Caco-2 (cell line): Measurements from ENCODE around the gene TLE5. TPM values are rescaled to one million over a fixed set of nuclear protein-coding genes. Genes with fewer than 3 reads are reported as not detected.

Experiments used
- BruUV-seq: library from RNA; stranded (reverse); fragments of 400-500 nt; replicated peaks from 2 replicates; lab custom pipeline; 2021; lab: Mats Ljungman, UMichigan
- CTCF ChIA-PET: fragments of 300-600 bp; sonication (Branson Sonifier 250); formaldehyde crosslinking; loops from one replicate; lab custom pipeline; 2022; ENCODE audit warnings: antibody characterized with exemption; lab: Charles Lee
- POLR2A ChIA-PET: fragments of 300-600 bp; sonication (Branson Sonifier 250); formaldehyde crosslinking; loops from one replicate; lab custom pipeline; 2022; ENCODE audit warnings: antibody characterized with exemption; lab: Charles Lee
- DNase-seq, 2 experiments: peaks; one replicate each; pipeline versions ENCODE4 v3.0.0 to v3.0.0-alpha.2; 2020 to 2022
- H3K27me3 ChIP-seq: replicated peaks from 2 replicates; pipeline ENCODE4 v1.6.0; 2011; ENCODE audit warnings: low read length; ENCODE audit not compliant: control insufficient read depth, insufficient read depth
- H3K36me3 ChIP-seq: 2 replicates; pipeline ENCODE4 v1.5.1; 2011; ENCODE audit warnings: low read length; ENCODE audit not compliant: control insufficient read depth, insufficient read depth
- H3K4me1 ChIP-seq: fragments of 250-450 bp; sonication (Bioruptor Pico); 2 replicates; pipeline ENCODE4 v1.5.1; 2020; ENCODE audit warnings: mild to moderate bottlenecking
- H3K4me3 ChIP-seq: 2 replicates; pipeline ENCODE4 v1.5.1; 2011; ENCODE audit warnings: low read depth, mild to moderate bottlenecking, control low read depth, low read length
- H3K9me3 ChIP-seq: fragments of 250-450 bp; sonication (Bioruptor Pico); 2 replicates; pipeline ENCODE4 v1.5.1; 2020; ENCODE audit warnings: mild to moderate bottlenecking, moderate library complexity
- H3K27ac Mint-ChIP-seq: one replicate; pipeline ENCODE4 v1.8.0; 2022; ENCODE audit warnings: mixed read lengths; ENCODE audit not compliant: unreplicated experiment
- H3K27me3 Mint-ChIP-seq: one replicate; pipeline ENCODE4 v1.8.0; 2022; ENCODE audit warnings: mixed read lengths; ENCODE audit not compliant: insufficient read depth, unreplicated experiment
- H3K36me3 Mint-ChIP-seq: one replicate; pipeline ENCODE4 v1.8.0; 2022; ENCODE audit warnings: mild to moderate bottlenecking, mixed read lengths; ENCODE audit not compliant: insufficient read depth, unreplicated experiment
- H3K4me1 Mint-ChIP-seq: one replicate; pipeline ENCODE4 v1.8.0; 2022; ENCODE audit warnings: low read depth, mixed read lengths; ENCODE audit not compliant: unreplicated experiment
- H3K4me3 Mint-ChIP-seq: one replicate; pipeline ENCODE4 v1.8.0; 2022; ENCODE audit warnings: mild to moderate bottlenecking, moderate library complexity, mixed read lengths; ENCODE audit not compliant: unreplicated experiment
- H3K9me3 Mint-ChIP-seq: one replicate; pipeline ENCODE4 v1.8.0; 2022; ENCODE audit warnings: mixed read lengths; ENCODE audit not compliant: unreplicated experiment
- intact Hi-C: fragments of 100-400 bp; cut with micrococcal nuclease; formaldehyde crosslinking; loops from one replicate; pipeline ENCODE4 v1.10.0; 2022; ENCODE audit not compliant: unreplicated experiment
- total RNA-seq: library from RNA; stranded (reverse); gene quantifications from 2 replicates; pipeline ENCODE4 v1.2.3, GENCODE V29; 2022
- TF ChIP-seq, protein P1 (sequence below), 2 experiments: fragments of 200-600 bp in 1 of 2; IDR thresholded peaks; 1 replicate in 1 of 2; 2 replicates in 1 of 2; pipeline versions ENCODE4 v1.5.1 to v1.8.0; 2011 to 2022; ENCODE audit warnings: antibody characterized with exemption in 1 of 2, control low read depth in 1 of 2, inconsistent platforms in 1 of 2, low read depth in 1 of 2, low read length in 1 of 2, mild to moderate bottlenecking in 1 of 2, moderate library complexity in 1 of 2; ENCODE audit not compliant: insufficient read depth in 1 of 2, severe bottlenecking in 1 of 2, unreplicated experiment in 1 of 2

The TLE5 gene
- total RNA-seq, 1 experiment from 2014 or later: 132 TPM

DNA sequence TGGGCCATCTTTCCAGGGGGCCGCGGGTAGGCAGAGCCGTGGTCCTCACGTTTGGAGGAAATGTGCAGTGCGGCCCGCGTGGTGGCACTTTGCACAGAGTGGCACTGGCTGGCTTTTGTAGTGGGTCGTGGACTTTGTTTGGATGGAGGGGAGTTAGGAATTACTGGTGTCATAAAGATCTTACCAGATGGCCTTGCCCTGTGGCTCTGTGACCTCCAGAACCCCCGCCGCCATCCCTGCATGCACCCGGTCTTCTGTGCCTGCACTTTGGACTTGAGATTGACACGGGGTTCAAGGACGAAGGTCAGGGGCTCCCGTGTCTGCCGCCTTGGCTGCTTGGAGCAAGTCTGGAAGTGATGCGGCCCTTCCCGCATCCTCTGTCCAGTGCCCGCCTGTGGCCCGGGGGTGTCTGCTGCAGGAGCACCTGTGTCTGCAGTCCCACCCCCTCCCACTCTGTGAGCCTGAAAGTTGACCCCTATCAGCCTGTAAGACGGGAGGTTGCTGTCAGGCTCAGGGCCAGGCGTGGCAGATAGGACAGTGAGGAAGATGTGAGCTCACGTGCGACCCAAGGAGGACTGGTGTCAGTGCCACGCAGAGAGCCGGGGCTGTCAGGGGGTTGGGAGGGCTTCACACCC, 34.1 kb upstream of the TLE5 start:
- intact Hi-C loops: no loop called here
- TSS peak; percentile 56 for BruUV-seq
- Mint-ChIP-seq H3K9me3 (no peaks in the 10 kb centered on the region), H3K27ac (peak overlapping the region; percentile 89), H3K36me3 (no peaks in the 10 kb centered on the region), H3K27me3 (no peaks in the 10 kb centered on the region), H3K4me1 (no peaks in the 10 kb centered on the region), H3K4me3 (peak overlapping the region; percentile 87)
- CTCF ChIA-PET: interaction anchor here (0.5 to 2.5 kb wide), 8 partner anchors 7 to 320 kb away, joined by 3 to 10 read pairs (median 4); partner anchors contain the start of gene ZNF57
- Histone ChIP-seq H3K9me3 (no peaks in the 10 kb centered on the region), H3K36me3 (no peaks in the 10 kb centered on the region), H3K27me3 (no peaks in the 10 kb centered on the region), H3K4me3 (peak overlapping the region; percentile 99), H3K4me1 (peaks cover 31% of the 10 kb centered on the region)
- peak in 1 of 2 experiments; percentile 47 for DNase-seq
- TF ChIP-seq, protein P1, sequence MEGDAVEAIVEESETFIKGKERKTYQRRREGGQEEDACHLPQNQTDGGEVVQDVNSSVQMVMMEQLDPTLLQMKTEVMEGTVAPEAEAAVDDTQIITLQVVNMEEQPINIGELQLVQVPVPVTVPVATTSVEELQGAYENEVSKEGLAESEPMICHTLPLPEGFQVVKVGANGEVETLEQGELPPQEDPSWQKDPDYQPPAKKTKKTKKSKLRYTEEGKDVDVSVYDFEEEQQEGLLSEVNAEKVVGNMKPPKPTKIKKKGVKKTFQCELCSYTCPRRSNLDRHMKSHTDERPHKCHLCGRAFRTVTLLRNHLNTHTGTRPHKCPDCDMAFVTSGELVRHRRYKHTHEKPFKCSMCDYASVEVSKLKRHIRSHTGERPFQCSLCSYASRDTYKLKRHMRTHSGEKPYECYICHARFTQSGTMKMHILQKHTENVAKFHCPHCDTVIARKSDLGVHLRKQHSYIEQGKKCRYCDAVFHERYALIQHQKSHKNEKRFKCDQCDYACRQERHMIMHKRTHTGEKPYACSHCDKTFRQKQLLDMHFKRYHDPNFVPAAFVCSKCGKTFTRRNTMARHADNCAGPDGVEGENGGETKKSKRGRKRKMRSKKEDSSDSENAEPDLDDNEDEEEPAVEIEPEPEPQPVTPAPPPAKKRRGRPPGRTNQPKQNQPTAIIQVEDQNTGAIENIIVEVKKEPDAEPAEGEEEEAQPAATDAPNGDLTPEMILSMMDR (IDR thresholded peaks at IDR 0.05; ENCODE audit: insufficient read depth in 1 of 2, low read depth in 1 of 2, low read length in 1 of 2, severe bottlenecking in 1 of 2, unreplicated experiment in 1 of 2): no peak
- POLR2A ChIA-PET: no interaction called here

DNA sequence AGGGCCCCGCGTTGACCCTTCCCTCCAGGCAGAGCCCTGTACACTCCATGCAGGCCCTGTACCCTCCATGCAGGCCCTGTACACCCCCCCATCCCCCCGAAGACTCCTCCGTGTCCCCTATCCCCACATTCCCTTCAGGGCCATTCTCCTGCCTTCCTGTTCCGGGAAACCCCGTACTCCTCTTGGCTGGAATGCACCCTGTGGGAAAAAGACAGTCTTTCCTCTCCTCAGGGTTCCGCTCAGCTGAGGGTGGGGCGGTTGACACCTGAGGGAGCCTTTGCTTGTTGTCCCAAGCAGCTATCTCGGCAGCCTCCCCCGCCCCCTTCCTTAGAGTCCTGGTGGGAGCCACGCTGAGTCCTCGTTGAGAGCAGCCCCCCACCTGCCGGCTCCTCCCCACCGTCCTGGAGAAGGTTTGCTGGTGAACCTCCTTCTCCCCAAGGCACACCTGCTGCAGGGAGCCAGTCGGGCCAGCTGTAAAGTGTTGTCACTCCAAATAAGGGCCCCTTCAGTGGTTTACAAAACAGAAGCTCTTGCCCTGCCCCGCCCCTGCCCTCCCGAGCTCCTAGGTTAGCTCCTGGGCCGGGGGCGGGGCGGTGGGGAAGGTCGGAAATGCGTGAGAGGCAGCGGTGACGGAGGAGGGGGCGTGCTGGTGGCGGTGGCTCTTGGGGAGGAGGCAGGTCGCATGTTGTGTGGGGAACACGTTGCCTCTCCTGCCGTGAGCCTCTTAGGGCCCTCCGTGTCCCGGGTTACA, 33.3 kb upstream of the TLE5 start:
- Mint-ChIP-seq H3K27me3 (no peaks in the 10 kb centered on the region), H3K9me3 (no peaks in the 10 kb centered on the region), H3K4me3 (peak overlapping the region; percentile 87), H3K4me1 (no peaks in the 10 kb centered on the region), H3K27ac (peak overlapping the region; percentile 89), H3K36me3 (no peaks in the 10 kb centered on the region)
- Histone ChIP-seq H3K9me3 (no peaks in the 10 kb centered on the region), H3K4me1 (peaks cover 31% of the 10 kb centered on the region), H3K27me3 (no peaks in the 10 kb centered on the region), H3K4me3 (peak overlapping the region; percentile 99), H3K36me3 (no peaks in the 10 kb centered on the region)
- no TSS peak for BruUV-seq
- peak; percentile 60 to 72 for DNase-seq
- intact Hi-C loops: no loop called here
- ChIA-PET CTCF (interaction anchor here (0.5 to 2.5 kb wide), 9 partner anchors 8 to 1044 kb away, joined by 3 to 10 read pairs (median 3); partner anchors contain the start of gene ZNF57), POLR2A (interaction anchor here (0.6 to 0.7 kb wide), 6 partner anchors 11 to 1741 kb away, joined by 3 to 11 read pairs (median 4); a partner anchor contains a TSS)
- TF ChIP-seq, protein P1 (IDR thresholded peaks at IDR 0.05; ENCODE audit: insufficient read depth in 1 of 2, low read depth in 1 of 2, low read length in 1 of 2, severe bottlenecking in 1 of 2, unreplicated experiment in 1 of 2): no peak
